Measurements from ENCODE around the gene NR4A3.

DNA sequence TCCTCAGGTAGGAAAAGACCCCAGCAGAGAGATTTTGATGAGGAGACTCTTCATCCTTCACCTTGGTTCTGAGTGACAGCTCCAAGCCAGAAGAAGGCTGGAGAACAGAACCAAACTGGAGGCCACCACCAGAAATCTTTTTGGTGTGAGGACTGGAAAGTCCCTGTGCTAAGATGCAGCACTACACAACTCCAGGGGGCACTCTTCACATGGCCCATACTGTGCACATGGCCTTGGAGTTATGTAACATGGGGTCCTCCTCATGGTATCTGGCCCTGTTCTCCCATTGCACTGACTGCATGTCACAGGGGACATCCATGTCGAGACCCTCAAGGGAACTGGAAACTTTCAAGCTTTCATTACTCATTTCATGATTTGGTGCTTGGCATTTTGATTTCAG is 67.4 kb downstream of the NR4A3 start:
- TF ChIP-seq, protein P1, sequence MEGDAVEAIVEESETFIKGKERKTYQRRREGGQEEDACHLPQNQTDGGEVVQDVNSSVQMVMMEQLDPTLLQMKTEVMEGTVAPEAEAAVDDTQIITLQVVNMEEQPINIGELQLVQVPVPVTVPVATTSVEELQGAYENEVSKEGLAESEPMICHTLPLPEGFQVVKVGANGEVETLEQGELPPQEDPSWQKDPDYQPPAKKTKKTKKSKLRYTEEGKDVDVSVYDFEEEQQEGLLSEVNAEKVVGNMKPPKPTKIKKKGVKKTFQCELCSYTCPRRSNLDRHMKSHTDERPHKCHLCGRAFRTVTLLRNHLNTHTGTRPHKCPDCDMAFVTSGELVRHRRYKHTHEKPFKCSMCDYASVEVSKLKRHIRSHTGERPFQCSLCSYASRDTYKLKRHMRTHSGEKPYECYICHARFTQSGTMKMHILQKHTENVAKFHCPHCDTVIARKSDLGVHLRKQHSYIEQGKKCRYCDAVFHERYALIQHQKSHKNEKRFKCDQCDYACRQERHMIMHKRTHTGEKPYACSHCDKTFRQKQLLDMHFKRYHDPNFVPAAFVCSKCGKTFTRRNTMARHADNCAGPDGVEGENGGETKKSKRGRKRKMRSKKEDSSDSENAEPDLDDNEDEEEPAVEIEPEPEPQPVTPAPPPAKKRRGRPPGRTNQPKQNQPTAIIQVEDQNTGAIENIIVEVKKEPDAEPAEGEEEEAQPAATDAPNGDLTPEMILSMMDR (conservative IDR thresholded peaks at IDR 0.05; ENCODE audit: low read depth in 2 of 2): peak; percentile 8 to 55; a peak in 2 of 4 replicates
- TF ChIP-seq EZH2phosphoT487 (IDR thresholded peaks at IDR 0.05; ENCODE audit: unreplicated experiment) (no peak), POLR2AphosphoS5 (IDR thresholded peaks at IDR 0.05; ENCODE audit: low read depth) (no peak), EZH2 (IDR thresholded peaks at IDR 0.05; ENCODE audit: low read depth, unreplicated experiment) (no peak)
- TF ChIP-seq, protein P2, sequence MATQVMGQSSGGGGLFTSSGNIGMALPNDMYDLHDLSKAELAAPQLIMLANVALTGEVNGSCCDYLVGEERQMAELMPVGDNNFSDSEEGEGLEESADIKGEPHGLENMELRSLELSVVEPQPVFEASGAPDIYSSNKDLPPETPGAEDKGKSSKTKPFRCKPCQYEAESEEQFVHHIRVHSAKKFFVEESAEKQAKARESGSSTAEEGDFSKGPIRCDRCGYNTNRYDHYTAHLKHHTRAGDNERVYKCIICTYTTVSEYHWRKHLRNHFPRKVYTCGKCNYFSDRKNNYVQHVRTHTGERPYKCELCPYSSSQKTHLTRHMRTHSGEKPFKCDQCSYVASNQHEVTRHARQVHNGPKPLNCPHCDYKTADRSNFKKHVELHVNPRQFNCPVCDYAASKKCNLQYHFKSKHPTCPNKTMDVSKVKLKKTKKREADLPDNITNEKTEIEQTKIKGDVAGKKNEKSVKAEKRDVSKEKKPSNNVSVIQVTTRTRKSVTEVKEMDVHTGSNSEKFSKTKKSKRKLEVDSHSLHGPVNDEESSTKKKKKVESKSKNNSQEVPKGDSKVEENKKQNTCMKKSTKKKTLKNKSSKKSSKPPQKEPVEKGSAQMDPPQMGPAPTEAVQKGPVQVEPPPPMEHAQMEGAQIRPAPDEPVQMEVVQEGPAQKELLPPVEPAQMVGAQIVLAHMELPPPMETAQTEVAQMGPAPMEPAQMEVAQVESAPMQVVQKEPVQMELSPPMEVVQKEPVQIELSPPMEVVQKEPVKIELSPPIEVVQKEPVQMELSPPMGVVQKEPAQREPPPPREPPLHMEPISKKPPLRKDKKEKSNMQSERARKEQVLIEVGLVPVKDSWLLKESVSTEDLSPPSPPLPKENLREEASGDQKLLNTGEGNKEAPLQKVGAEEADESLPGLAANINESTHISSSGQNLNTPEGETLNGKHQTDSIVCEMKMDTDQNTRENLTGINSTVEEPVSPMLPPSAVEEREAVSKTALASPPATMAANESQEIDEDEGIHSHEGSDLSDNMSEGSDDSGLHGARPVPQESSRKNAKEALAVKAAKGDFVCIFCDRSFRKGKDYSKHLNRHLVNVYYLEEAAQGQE (IDR thresholded peaks at IDR 0.05; ENCODE audit: unreplicated experiment): no peak

All from GM23338 (cell line).